HEK293 (cell line): ENCODE measurements around the gene PFDN6.

Source experiments
- CTCF ChIA-PET: fragments of 350-600 bp; formaldehyde crosslinking; extraction: SDS; loops from one replicate; lab custom pipeline; 2021; ENCODE audit warnings: antibody characterized with exemption; lab: Yijun Ruan, JAX
- POLR2A ChIA-PET: fragments of 300-600 bp; formaldehyde crosslinking; extraction: SDS; loops from one replicate; lab custom pipeline; 2020; ENCODE audit warnings: antibody characterized with exemption, inconsistent platforms; lab: Yijun Ruan, JAX
- H3K27ac ChIP-seq: fragments of 200-500 bp; sonication (Bioruptor generic); 2 replicates; pipeline ENCODE4 v1.5.1; 2014; ENCODE audit warnings: low read depth, low read length, control low read depth, inconsistent platforms; ENCODE audit errors: extremely low read depth
- H3K36me3 ChIP-seq, 2 experiments: fragments of 200-500 bp in 1 of 2; sonication (Bioruptor generic) in 1 of 2; 1 replicate in 1 of 2; 2 replicates in 1 of 2; pipeline ENCODE4 v1.5.1; 2014 to 2017; ENCODE audit warnings: inconsistent platforms in 2 of 2, low read length in 2 of 2; ENCODE audit not compliant: control insufficient read depth in 2 of 2, insufficient read depth in 1 of 2
- H3K4me1 ChIP-seq: fragments of 200-500 bp; sonication (Bioruptor generic); 2 replicates; pipeline ENCODE4 v1.5.1; 2014; ENCODE audit warnings: mild to moderate bottlenecking, low read length, inconsistent platforms; ENCODE audit not compliant: control insufficient read depth, insufficient read depth
- H3K4me3 ChIP-seq: 2 replicates; pipeline ENCODE4 v1.5.1; 2011; ENCODE audit warnings: low read depth, mild to moderate bottlenecking, control low read depth, low read length, moderate library complexity
- H3K9me3 ChIP-seq: fragments of 200-500 bp; sonication (Bioruptor generic); 2 replicates; pipeline ENCODE4 v1.5.1; 2014; ENCODE audit warnings: low read depth, low read length, inconsistent platforms; ENCODE audit not compliant: control insufficient read depth, insufficient read depth
- GLIS1 ChIP-seq: fragments of 450-650 bp; formaldehyde crosslinking; IDR thresholded peaks from 2 replicates; pipeline ENCODE4 v1.5.1; 2016; ENCODE audit warnings: missing biosample characterization, missing genetic modification characterization
- GLIS2 ChIP-seq: fragments of 450-650 bp; formaldehyde crosslinking; IDR thresholded peaks from 2 replicates; pipeline ENCODE4 v1.5.1; 2016; ENCODE audit warnings: missing biosample characterization, missing genetic modification characterization
- HOXA7 ChIP-seq: sonication (generic); formaldehyde crosslinking; IDR thresholded peaks from 2 replicates; pipeline ENCODE4 v1.8.1; 2022; ENCODE audit warnings: missing genetic modification reagents, borderline replicate concordance
- IKZF3 ChIP-seq: fragments of 450-650 bp; IDR thresholded peaks from 2 replicates; pipeline ENCODE4 v1.5.0; 2018; ENCODE audit warnings: missing biosample characterization, mild to moderate bottlenecking, missing genetic modification characterization, moderate library complexity
- KLF1 ChIP-seq: fragments of 450-650 bp; formaldehyde crosslinking; IDR thresholded peaks from 2 replicates; pipeline ENCODE4 v1.5.1; 2016; ENCODE audit warnings: missing biosample characterization, missing genetic modification characterization
- KLF10 ChIP-seq: fragments of 450-650 bp; IDR thresholded peaks from 2 replicates; pipeline ENCODE4 v1.5.1; 2018; ENCODE audit warnings: missing biosample characterization, mild to moderate bottlenecking, missing genetic modification characterization
- KLF16 ChIP-seq: fragments of 450-650 bp; formaldehyde crosslinking; IDR thresholded peaks from 2 replicates; pipeline ENCODE4 v1.5.1; 2017; ENCODE audit warnings: missing biosample characterization, missing genetic modification characterization
- KLF9 ChIP-seq: fragments of 450-650 bp; formaldehyde crosslinking; IDR thresholded peaks from 2 replicates; pipeline ENCODE4 v1.5.1; 2016; ENCODE audit warnings: missing biosample characterization, missing genetic modification characterization, low read depth
- MEIS1 ChIP-seq: sonication (generic); formaldehyde crosslinking; IDR thresholded peaks from 2 replicates; pipeline ENCODE4 v1.8.1; 2022; ENCODE audit warnings: missing genetic modification reagents, mild to moderate bottlenecking, borderline replicate concordance
- OSR2 ChIP-seq: fragments of 450-650 bp; formaldehyde crosslinking; IDR thresholded peaks from 2 replicates; pipeline ENCODE4 v1.5.1; 2016; ENCODE audit warnings: missing biosample characterization, missing genetic modification characterization
- SETDB1 ChIP-seq: IDR thresholded peaks from one replicate; pipeline ENCODE4 v1.6.1; 2017; ENCODE audit warnings: mild to moderate bottlenecking, low read length, moderate library complexity, mixed read lengths; ENCODE audit not compliant: insufficient read length
- SP2 ChIP-seq: fragments of 450-650 bp; formaldehyde crosslinking; IDR thresholded peaks from 2 replicates; pipeline ENCODE4 v1.5.1; 2016; ENCODE audit warnings: missing biosample characterization, missing genetic modification characterization
- YY2 ChIP-seq: fragments of 450-650 bp; formaldehyde crosslinking; IDR thresholded peaks from 2 replicates; pipeline ENCODE4 v1.5.1; 2016; ENCODE audit warnings: missing biosample characterization, missing genetic modification characterization
- ZBTB17 ChIP-seq: fragments of 450-650 bp; formaldehyde crosslinking; IDR thresholded peaks from 2 replicates; pipeline ENCODE4 v1.5.1; 2016; ENCODE audit warnings: missing biosample characterization, missing genetic modification characterization
- ZBTB21 ChIP-seq: fragments of 450-650 bp; formaldehyde crosslinking; IDR thresholded peaks from 2 replicates; pipeline ENCODE4 v1.5.1; 2017; ENCODE audit warnings: missing biosample characterization, missing genetic modification characterization
- ZBTB48 ChIP-seq: fragments of 450-650 bp; formaldehyde crosslinking; IDR thresholded peaks from 2 replicates; pipeline ENCODE4 v1.5.1; 2016; ENCODE audit warnings: missing biosample characterization, missing genetic modification characterization
- ZNF114 ChIP-seq: fragments of 450-650 bp; formaldehyde crosslinking; IDR thresholded peaks from 2 replicates; pipeline ENCODE4 v1.5.0; 2017; ENCODE audit warnings: missing biosample characterization, missing genetic modification characterization
- ZNF133 ChIP-seq: fragments of 450-650 bp; formaldehyde crosslinking; IDR thresholded peaks from 2 replicates; pipeline ENCODE4 v1.5.1; 2016; ENCODE audit warnings: missing biosample characterization, missing genetic modification characterization
- ZNF138 ChIP-seq: fragments of 450-650 bp; formaldehyde crosslinking; IDR thresholded peaks from 2 replicates; pipeline ENCODE4 v1.5.1; 2016; ENCODE audit warnings: missing biosample characterization, missing genetic modification characterization, borderline replicate concordance
- ZNF148 ChIP-seq: fragments of 450-650 bp; formaldehyde crosslinking; IDR thresholded peaks from 2 replicates; pipeline ENCODE4 v1.5.0; 2017; ENCODE audit warnings: missing biosample characterization, missing genetic modification characterization, borderline replicate concordance
- ZNF169 ChIP-seq: fragments of 450-650 bp; formaldehyde crosslinking; IDR thresholded peaks from 2 replicates; pipeline ENCODE4 v1.5.1; 2016; ENCODE audit warnings: missing biosample characterization, missing genetic modification characterization
- ZNF2 ChIP-seq: fragments of 450-650 bp; formaldehyde crosslinking; IDR thresholded peaks from 2 replicates; pipeline ENCODE4 v1.5.1; 2016; ENCODE audit warnings: missing biosample characterization, missing genetic modification characterization
- ZNF202 ChIP-seq: fragments of 450-650 bp; formaldehyde crosslinking; IDR thresholded peaks from 2 replicates; pipeline ENCODE4 v1.5.1; 2016; ENCODE audit warnings: missing biosample characterization, missing genetic modification characterization, borderline replicate concordance
- ZNF221 ChIP-seq: fragments of 450-650 bp; formaldehyde crosslinking; IDR thresholded peaks from 2 replicates; pipeline ENCODE4 v1.5.1; 2017; ENCODE audit warnings: missing biosample characterization, missing genetic modification characterization, borderline replicate concordance
- ZNF266 ChIP-seq: fragments of 450-650 bp; formaldehyde crosslinking; IDR thresholded peaks from 2 replicates; pipeline ENCODE4 v1.5.1; 2016; ENCODE audit warnings: missing biosample characterization, missing genetic modification characterization, low read depth
- ZNF292 ChIP-seq: fragments of 450-650 bp; formaldehyde crosslinking; IDR thresholded peaks from 2 replicates; pipeline ENCODE4 v1.5.1; 2016; ENCODE audit warnings: low read depth, missing biosample characterization, missing genetic modification characterization, borderline replicate concordance
- ZNF362 ChIP-seq: fragments of 450-650 bp; formaldehyde crosslinking; IDR thresholded peaks from 2 replicates; pipeline ENCODE4 v1.5.1; 2016; ENCODE audit warnings: missing biosample characterization, missing genetic modification characterization
- ZNF366 ChIP-seq: fragments of 450-650 bp; formaldehyde crosslinking; conservative IDR thresholded peaks from 2 replicates; pipeline ENCODE4 v1.5.1; 2016; ENCODE audit warnings: missing biosample characterization, missing genetic modification characterization
- ZNF561 ChIP-seq: fragments of 450-650 bp; IDR thresholded peaks from 2 replicates; pipeline ENCODE4 v1.5.1; 2018; ENCODE audit warnings: missing biosample characterization, missing genetic modification characterization, borderline replicate concordance
- ZNF585B ChIP-seq: fragments of 450-650 bp; formaldehyde crosslinking; IDR thresholded peaks from 2 replicates; pipeline ENCODE4 v1.5.1; 2016; ENCODE audit warnings: missing biosample characterization, missing genetic modification characterization
- ZNF600 ChIP-seq: fragments of 450-650 bp; formaldehyde crosslinking; IDR thresholded peaks from 2 replicates; pipeline ENCODE4 v1.5.1; 2016; ENCODE audit warnings: missing biosample characterization, missing genetic modification characterization
- ZNF639 ChIP-seq: fragments of 450-650 bp; formaldehyde crosslinking; IDR thresholded peaks from 2 replicates; pipeline ENCODE4 v1.5.1; 2016; ENCODE audit warnings: missing biosample characterization, missing genetic modification characterization
- ZNF654 ChIP-seq: fragments of 450-650 bp; formaldehyde crosslinking; IDR thresholded peaks from 2 replicates; pipeline ENCODE4 v1.5.1; 2016; ENCODE audit warnings: low read depth, missing biosample characterization, missing genetic modification characterization
- ZNF664 ChIP-seq: fragments of 450-650 bp; formaldehyde crosslinking; IDR thresholded peaks from 2 replicates; pipeline ENCODE4 v1.5.1; 2016; ENCODE audit warnings: missing biosample characterization, missing genetic modification characterization

The PFDN6 gene

GRCh38 chr6:33317669-33318425, 28.4 kb downstream of the PFDN6 start, which contains the start of gene ZBTB22 (continued):
- no peak for TF ChIP-seq ZNF292 (tag by site-specific recombination)
- peak; percentile 91 for TF ChIP-seq SP2
- TF ChIP-seq ZNF561 (tag by site-specific recombination): peak; percentile 73
- TF ChIP-seq KLF10 (tag by site-specific recombination): peak; percentile 78
- TF ChIP-seq ZNF664: 0 out of 2 replicates have a peak, but pooled peaks have one; percentile 41
- TF ChIP-seq GLIS2 (tag by site-specific recombination): 0 out of 2 replicates have a peak, but pooled peaks have one; percentile 22
- TF ChIP-seq ZNF654 (tag by site-specific recombination): no peak
- peak; percentile 56 for TF ChIP-seq GLIS1
- no peak for TF ChIP-seq ZNF133 (tag by site-specific recombination)
- TF ChIP-seq ZBTB21: peak; percentile 69
- TF ChIP-seq KLF1 (tag by site-specific recombination): peak; percentile 76
- TF ChIP-seq KLF9 (tag by site-specific recombination): peak; percentile 52
- peak; percentile 93 for TF ChIP-seq ZBTB17
- peak; percentile 77 for TF ChIP-seq ZNF2 (tag by site-specific recombination)
- TF ChIP-seq ZNF202: no peak

- Histone ChIP-seq H3K9me3 (no peaks in the 10 kb centered on the region), H3K27ac (peak overlapping the region; percentile 35), H3K4me3 (peak overlapping the region; percentile 58), H3K4me1 (peaks cover 25% of the 10 kb centered on the region), H3K36me3 (peaks cover 14 to 41% of the 10 kb centered on the region in 2 experiments)
- ChIA-PET POLR2A (interaction anchor here (0.6 to 3.3 kb wide), 21 partner anchors 11 to 347 kb away, joined by 3 to 57 read pairs (median 6); partner anchors contain the start of genes B3GALT4, CUTA, PFDN6 and PHF1), CTCF (interaction anchor here (0.6 to 2.9 kb wide), 14 partner anchors 13 to 271 kb away, joined by 3 to 21 read pairs (median 4); partner anchors contain the start of genes B3GALT4 and RGL2)
- no peak for TF ChIP-seq ZNF148 (tag by site-specific recombination)
- TF ChIP-seq ZNF114 (tag by site-specific recombination): no peak
- no peak for TF ChIP-seq YY2 (tag by site-specific recombination)
- TF ChIP-seq ZNF366 (tag by site-specific recombination): peak; percentile 25; the same call in 1 of the 2 replicates
- TF ChIP-seq OSR2 (tag by site-specific recombination): no peak
- TF ChIP-seq SETDB1: no peak
- TF ChIP-seq HOXA7: no peak
- TF ChIP-seq ZBTB21: 0 out of 2 replicates have a peak, but pooled peaks have one; percentile 7
- TF ChIP-seq ZNF639 (tag by site-specific recombination): 0 out of 2 replicates have a peak, but pooled peaks have one; percentile 0
- no peak for TF ChIP-seq ZNF266 (tag by site-specific recombination)
- TF ChIP-seq ZNF221 (tag by site-specific recombination): no peak
- TF ChIP-seq ZNF362 (tag by site-specific recombination): peak; percentile 99
- TF ChIP-seq MEIS1 (CRISPR knock-in tag): no peak
- TF ChIP-seq ZNF585B (tag by site-specific recombination): peak; percentile 93
- TF ChIP-seq ZNF138: no peak
- no peak for TF ChIP-seq ZBTB48 (tag by site-specific recombination)
- no peak for TF ChIP-seq KLF16
- no peak for TF ChIP-seq ZNF600
- peak; percentile 26; the same call in 1 of the 2 replicates for TF ChIP-seq IKZF3 (tag by site-specific recombination)
- no peak for TF ChIP-seq ZNF169
Measured at GRCh38 chr6:33318426-33319073, 29.1 kb downstream of the PFDN6 start.
